Measurements from ENCODE around the gene UST.

- TF ChIP-seq, protein P1, sequence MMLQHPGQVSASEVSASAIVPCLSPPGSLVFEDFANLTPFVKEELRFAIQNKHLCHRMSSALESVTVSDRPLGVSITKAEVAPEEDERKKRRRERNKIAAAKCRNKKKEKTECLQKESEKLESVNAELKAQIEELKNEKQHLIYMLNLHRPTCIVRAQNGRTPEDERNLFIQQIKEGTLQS (IDR thresholded peaks at IDR 0.05), result no peak
- TF ChIP-seq JUND (IDR thresholded peaks at IDR 0.05) (no peak), CTCF (IDR thresholded peaks at IDR 0.05; ENCODE audit: low read depth, low read length, missing input control) (no peak), RAD21 (IDR thresholded peaks at IDR 0.05) (no peak), GABPA (IDR thresholded peaks at IDR 0.05 in 1 of 2, conservative IDR thresholded peaks at IDR 0.05 in 1 of 2) (no peak), EGR1 (IDR thresholded peaks at IDR 0.05; ENCODE audit: low read depth in 2 of 2) (no peak), ZBTB33 (IDR thresholded peaks at IDR 0.05) (no peak), REST (IDR thresholded peaks at IDR 0.05) (no peak), TAF1 (conservative IDR thresholded peaks at IDR 0.05) (no peak), SP1 (IDR thresholded peaks at IDR 0.05) (no peak)
These were observed 187.7 kb downstream of the UST start for GRCh38 chr6:148934539-148934938.
